NCI-H2107 treated with DMSO at 0.1 percent for 48 hours (cell line): ENCODE measurements around the gene ZBTB7B.

Source experiments
- DNase-seq: peaks from one replicate; lab custom pipeline; 2025; ENCODE audit not compliant: unreplicated experiment; lab: John Stamatoyannopoulos, UW

Gene ZBTB7B

GRCh38 chr1:155052439-155053395, 50.1 kb downstream of the ZBTB7B start:
- DNase-seq: peak; percentile 26

- DNase-seq: no peak
Measured at GRCh38 chr1:155053531-155054105, 51.0 kb downstream of the ZBTB7B start.

GRCh38 chr1:155057104-155057503, 54.5 kb downstream of the ZBTB7B start:
- no peak for DNase-seq

- DNase-seq: no peak
Measured at GRCh38 chr1:155057788-155058211, 55.2 kb downstream of the ZBTB7B start.

GRCh38 chr1:155060736-155061135, 58.1 kb downstream of the ZBTB7B start:
- DNase-seq: no peak

- peak; percentile 88 for DNase-seq
Measured at GRCh38 chr1:155061381-155062150, 59.0 kb downstream of the ZBTB7B start.

- DNase-seq: no peak
Measured at GRCh38 chr1:155062151-155062686, 59.6 kb downstream of the ZBTB7B start.

GRCh38 chr1:155062702-155063411, 60.3 kb downstream of the ZBTB7B start:
- peak; percentile 57 for DNase-seq

- peak; percentile 11 for DNase-seq
Measured at GRCh38 chr1:155063550-155064110, 61.0 kb downstream of the ZBTB7B start, which contains the start of gene EFNA4. Gene EFNA4 (plus strand): TSS chr1:155063740. CDS start chr1:155063824, 84 bp downstream.

- DNase-seq: no peak
Measured at GRCh38 chr1:155064111-155064831, 61.7 kb downstream of the ZBTB7B start.

- no peak for DNase-seq
Measured at GRCh38 chr1:155064832-155065429, 62.3 kb downstream of the ZBTB7B start.

GRCh38 chr1:155066777-155067176, 64.2 kb downstream of the ZBTB7B start:
- DNase-seq: no peak
